Gastroesophageal sphincter (tissue), 4 donors: ENCODE data around the gene KIF26B. TPM values are rescaled to one million over a fixed set of nuclear protein-coding genes. Genes with fewer than 3 reads are reported as not detected.

ENCODE experiments used
- ATAC-seq: fragments of 150-250 bp; one replicate; pipeline ENCODE4 v1.9.1; 2016; ENCODE audit warnings: mild to moderate bottlenecking, moderate library complexity
- H3K27ac ChIP-seq, 4 donors: fragments of 200-600 bp; sonication (generic) in 3 of 4; 1 replicate in 3 of 4; 2 replicates in 1 of 4; pipeline ENCODE4 v1.5.1; 2016 to 2019
- H3K27me3 ChIP-seq: fragments of 200-600 bp; sonication (generic); one replicate; pipeline ENCODE4 v1.5.1; 2019
- H3K36me3 ChIP-seq, 2 donors: fragments of 200-600 bp; sonication (generic); one replicate each; pipeline ENCODE4 v1.5.1; 2019; ENCODE audit warnings: control low read depth in 1 of 2
- H3K4me1 ChIP-seq, 3 donors: fragments of 200-600 bp; sonication (generic); 1 replicate in 2 of 3; 2 replicates in 1 of 3; pipeline ENCODE4 v1.5.1; 2016 to 2019; ENCODE audit warnings: control low read depth in 2 of 3
- H3K4me3 ChIP-seq, 2 donors: fragments of 200-600 bp; sonication (generic); one replicate each; pipeline ENCODE4 v1.5.1; 2019; ENCODE audit warnings: mild to moderate bottlenecking in 1 of 2, moderate library complexity in 1 of 2
- H3K9me3 ChIP-seq, 3 donors: fragments of 200-600 bp; sonication (generic); one replicate each; pipeline ENCODE4 v1.5.1; 2017 to 2019; ENCODE audit warnings: control low read depth in 2 of 3
- EP300 ChIP-seq: sonication (generic); formaldehyde crosslinking; IDR thresholded peaks from one replicate; pipeline ENCODE4 v1.6.1; 2017; ENCODE audit warnings: antibody characterized with exemption, mild to moderate bottlenecking
- POLR2A ChIP-seq, 2 donors: fragments of 450-650 bp; IDR thresholded peaks; one replicate each; pipeline ENCODE4 v1.6.1; 2017; ENCODE audit warnings: antibody characterized with exemption in 2 of 2, mild to moderate bottlenecking in 2 of 2, moderate library complexity in 1 of 2
- POLR2AphosphoS5 ChIP-seq: sonication (generic); formaldehyde crosslinking; IDR thresholded peaks from one replicate; pipeline ENCODE4 v1.6.1; 2017; ENCODE audit warnings: antibody characterized with exemption
- WGBS, 2 donors: methylation state at CpG; one replicate each; pipeline ENCODE4 v1.1.5; 2018; ENCODE audit warnings: low coverage in 1 of 2; 5-methylcytosine and 5-hydroxymethylcytosine counted together
- total RNA-seq, 4 donors: library from RNA; depleted of rRNA; stranded (reverse); fragments of >200 nt; gene quantifications; one replicate each; pipeline ENCODE4 v1.1.0, GENCODE V29; 2016
- TF ChIP-seq, protein P1 (sequence below), 4 experiments: fragments of 200-600 bp in 2 of 4; fragments of 450-650 bp in 2 of 4; sonication (generic) in 1 of 4; IDR thresholded peaks; one replicate each; pipeline ENCODE4 v1.5.1; 2017 to 2019; ENCODE audit warnings: antibody characterized with exemption in 4 of 4, mild to moderate bottlenecking in 2 of 4, moderate library complexity in 2 of 4

The KIF26B gene
- total RNA-seq, 4 donors from 2014 or later: 0.62 to 1.9 (median 0.97) TPM

DNA sequence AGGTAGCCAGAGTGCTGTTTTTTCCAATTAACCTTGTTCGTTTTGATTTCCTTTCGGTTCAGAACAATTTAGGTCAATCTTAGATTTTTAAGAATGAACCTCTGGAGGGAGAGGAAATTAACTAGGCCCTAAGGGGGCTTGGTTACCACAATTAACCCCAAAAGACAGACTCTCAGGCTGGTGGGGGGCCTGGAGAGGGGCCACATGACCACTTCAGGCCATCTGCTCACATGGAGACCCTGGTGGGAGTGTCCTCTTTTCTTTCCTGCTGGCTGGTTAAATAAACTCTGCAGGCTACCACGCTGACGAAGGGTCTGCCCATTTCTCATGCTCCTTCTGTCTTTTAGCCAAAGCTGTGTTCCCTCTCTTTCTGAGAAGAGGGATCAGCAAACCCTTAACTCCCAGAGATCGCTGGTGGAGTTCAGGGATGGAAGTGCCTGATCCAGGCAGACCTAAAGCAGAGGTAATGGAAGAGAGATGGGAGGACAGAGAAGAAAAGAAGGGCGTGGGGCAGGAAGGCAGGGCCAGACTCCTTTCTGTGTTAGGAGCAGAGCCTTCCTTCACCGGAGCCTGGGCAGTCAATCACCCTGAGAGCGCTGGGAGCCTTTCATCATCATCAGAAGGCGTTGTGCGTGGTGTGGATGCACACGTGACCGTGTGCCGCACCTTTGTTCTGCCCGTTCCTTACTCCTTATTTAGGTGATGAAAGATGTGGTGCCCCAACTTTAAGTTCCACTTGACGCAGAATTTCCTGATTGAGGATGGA lies 58.5 kb downstream of the KIF26B start:
- Histone ChIP-seq H3K9me3 (peaks cover 0 to 7% (median 0%) of the 10 kb centered on the region in 3 donors), H3K4me1 (no peaks in the 10 kb centered on the region), H3K36me3 (no peaks in the 10 kb centered on the region), H3K27me3 (no peaks in the 10 kb centered on the region), H3K4me3 (no peak overlapping the region), H3K27ac (no peak overlapping the region)
- TF ChIP-seq EP300 (no peak), POLR2A (IDR thresholded peaks at IDR 0.05) (no peak), POLR2AphosphoS5 (no peak)
- TF ChIP-seq, protein P1, sequence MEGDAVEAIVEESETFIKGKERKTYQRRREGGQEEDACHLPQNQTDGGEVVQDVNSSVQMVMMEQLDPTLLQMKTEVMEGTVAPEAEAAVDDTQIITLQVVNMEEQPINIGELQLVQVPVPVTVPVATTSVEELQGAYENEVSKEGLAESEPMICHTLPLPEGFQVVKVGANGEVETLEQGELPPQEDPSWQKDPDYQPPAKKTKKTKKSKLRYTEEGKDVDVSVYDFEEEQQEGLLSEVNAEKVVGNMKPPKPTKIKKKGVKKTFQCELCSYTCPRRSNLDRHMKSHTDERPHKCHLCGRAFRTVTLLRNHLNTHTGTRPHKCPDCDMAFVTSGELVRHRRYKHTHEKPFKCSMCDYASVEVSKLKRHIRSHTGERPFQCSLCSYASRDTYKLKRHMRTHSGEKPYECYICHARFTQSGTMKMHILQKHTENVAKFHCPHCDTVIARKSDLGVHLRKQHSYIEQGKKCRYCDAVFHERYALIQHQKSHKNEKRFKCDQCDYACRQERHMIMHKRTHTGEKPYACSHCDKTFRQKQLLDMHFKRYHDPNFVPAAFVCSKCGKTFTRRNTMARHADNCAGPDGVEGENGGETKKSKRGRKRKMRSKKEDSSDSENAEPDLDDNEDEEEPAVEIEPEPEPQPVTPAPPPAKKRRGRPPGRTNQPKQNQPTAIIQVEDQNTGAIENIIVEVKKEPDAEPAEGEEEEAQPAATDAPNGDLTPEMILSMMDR (IDR thresholded peaks at IDR 0.05): no peak
- WGBS, 2 donors: 63 to 80% methylated on average over 6 to 11 of the region's 15 CpGs
- no peak for ATAC-seq

DNA sequence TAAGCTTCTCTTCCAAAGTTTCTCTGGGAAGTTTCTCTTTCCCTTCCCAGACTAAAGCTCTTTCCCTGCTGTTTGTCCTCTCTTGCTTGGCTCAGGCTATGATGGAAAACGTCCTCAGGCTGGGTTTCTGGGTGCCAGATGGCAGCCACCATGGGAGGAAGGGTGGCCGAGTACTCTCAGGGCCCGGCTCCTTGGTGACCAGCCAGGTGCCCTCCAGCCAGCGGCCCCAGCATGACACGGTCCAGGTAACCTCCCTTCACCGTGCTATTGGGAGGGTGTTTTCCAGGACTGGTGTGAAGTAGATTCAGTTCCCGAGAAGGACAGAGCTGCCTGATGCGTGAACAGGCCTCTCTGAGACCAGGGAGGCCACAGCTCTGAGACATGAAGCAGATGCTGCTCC lies 60.3 kb downstream of the KIF26B start:
- Histone ChIP-seq H3K36me3 (no peaks in the 10 kb centered on the region), H3K4me1 (no peaks in the 10 kb centered on the region), H3K27me3 (no peaks in the 10 kb centered on the region), H3K9me3 (no peaks in the 10 kb centered on the region), H3K27ac (no peak overlapping the region), H3K4me3 (no peak overlapping the region)
- 100% methylated on average over 1 of the region's 8 CpGs; no CpG with 5 or more reads in 1 of the 2 donors for WGBS, 2 donors
- ATAC-seq: no peak
- TF ChIP-seq EP300: no peak
- TF ChIP-seq, protein P1 (IDR thresholded peaks at IDR 0.05): no peak
- no peak for TF ChIP-seq POLR2AphosphoS5
- no peak for TF ChIP-seq POLR2A (IDR thresholded peaks at IDR 0.05)

- no peak overlapping the region for H3K27ac ChIP-seq
- H3K36me3 ChIP-seq: no peaks in the 10 kb centered on the region
- TF ChIP-seq POLR2A (IDR thresholded peaks at IDR 0.05) (no peak), EP300 (no peak), POLR2AphosphoS5 (no peak)
- TF ChIP-seq, protein P1 (IDR thresholded peaks at IDR 0.05): no peak
- ATAC-seq: no peak
- WGBS, 2 donors: 66% methylated on average over 7 to 11 of the region's 11 CpGs
- H3K4me3 ChIP-seq: no peak overlapping the region
- no peaks in the 10 kb centered on the region for H3K9me3 ChIP-seq
- H3K27me3 ChIP-seq: no peaks in the 10 kb centered on the region
- no peaks in the 10 kb centered on the region for H3K4me1 ChIP-seq
These were observed 61.8 kb downstream of the KIF26B start for GRCh38 chr1:245216366-245217115.

DNA sequence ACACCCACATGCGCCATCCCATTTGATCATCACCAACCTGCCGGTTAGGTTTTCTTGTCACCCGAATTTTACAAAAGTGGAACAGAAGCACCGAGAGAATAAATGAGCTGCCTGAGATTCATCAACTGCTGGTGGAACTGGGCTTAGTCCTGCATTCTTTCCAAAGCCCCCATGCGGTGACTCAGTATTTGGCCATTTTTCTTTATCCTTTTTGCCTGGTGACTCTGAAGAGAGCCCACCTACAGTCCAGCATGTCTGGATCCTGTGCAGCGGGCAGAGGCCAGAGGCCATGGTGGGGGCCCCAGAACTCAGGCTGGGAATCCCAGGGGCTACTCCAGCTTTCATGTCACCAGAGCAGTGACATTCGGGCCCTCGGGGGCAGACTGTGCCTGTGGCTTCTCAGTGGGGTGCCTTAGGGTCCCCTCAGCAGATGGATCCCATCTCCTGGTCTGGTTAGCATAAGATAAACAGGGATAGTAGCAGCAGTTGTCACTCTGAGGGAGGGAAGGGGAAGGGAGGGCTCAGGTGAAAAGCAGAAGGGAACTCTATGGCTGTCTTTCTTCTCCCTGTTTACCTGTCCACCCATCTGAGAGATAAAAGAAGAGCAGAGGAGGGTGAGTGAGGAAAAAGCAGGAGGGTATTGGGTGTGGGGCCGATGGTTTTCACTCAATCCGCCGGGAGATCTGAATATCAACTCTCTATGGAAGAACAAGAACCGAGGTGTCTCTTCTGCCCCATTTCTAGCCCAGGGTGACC lies 63.2 kb downstream of the KIF26B start:
- Histone ChIP-seq H3K4me1 (no peaks in the 10 kb centered on the region), H3K27me3 (no peaks in the 10 kb centered on the region), H3K9me3 (no peaks in the 10 kb centered on the region), H3K4me3 (no peak overlapping the region), H3K27ac (no peak overlapping the region), H3K36me3 (no peaks in the 10 kb centered on the region)
- no peak for TF ChIP-seq POLR2AphosphoS5
- no peak for TF ChIP-seq POLR2A (IDR thresholded peaks at IDR 0.05)
- TF ChIP-seq EP300: no peak
- TF ChIP-seq, protein P1 (IDR thresholded peaks at IDR 0.05): no peak
- 92 to 100% methylated on average over 1 to 12 of the region's 12 CpGs for WGBS, 2 donors
- ATAC-seq: no peak
